Cardiac fibroblast (primary cell): Measurements from ENCODE around the gene DMAC1.

Source experiments
- DNase-seq, 2 donors: peaks; one replicate each; pipeline versions ENCODE4 v3.0.0 to v3.0.0-alpha.2; 2010; ENCODE audit warnings: low read depth in 2 of 2
- H3K4me3 ChIP-seq, 2 donors: replicated peaks in 1 of 2; 1 replicate in 1 of 2; 2 replicates in 1 of 2; pipeline ENCODE4 v1.5.1; 2011; ENCODE audit warnings: low read depth in 2 of 2, low read length in 2 of 2, mild to moderate bottlenecking in 2 of 2, moderate library complexity in 1 of 2
- CTCF ChIP-seq: IDR thresholded peaks from one replicate; pipeline ENCODE4 v1.5.1; 2011; ENCODE audit warnings: low read depth, mild to moderate bottlenecking, low read length, inconsistent platforms

Gene DMAC1

GRCh38 chr9:7785813-7786212, 13.8 kb downstream of the DMAC1 start:
- no peak overlapping the region for H3K4me3 ChIP-seq
- DNase-seq, result no peak
- TF ChIP-seq CTCF, result no peak

GRCh38 chr9:7784472-7784871, 15.1 kb downstream of the DMAC1 start:
- TF ChIP-seq CTCF, result no peak
- DNase-seq, result no peak
- no peak overlapping the region for H3K4me3 ChIP-seq

DNA sequence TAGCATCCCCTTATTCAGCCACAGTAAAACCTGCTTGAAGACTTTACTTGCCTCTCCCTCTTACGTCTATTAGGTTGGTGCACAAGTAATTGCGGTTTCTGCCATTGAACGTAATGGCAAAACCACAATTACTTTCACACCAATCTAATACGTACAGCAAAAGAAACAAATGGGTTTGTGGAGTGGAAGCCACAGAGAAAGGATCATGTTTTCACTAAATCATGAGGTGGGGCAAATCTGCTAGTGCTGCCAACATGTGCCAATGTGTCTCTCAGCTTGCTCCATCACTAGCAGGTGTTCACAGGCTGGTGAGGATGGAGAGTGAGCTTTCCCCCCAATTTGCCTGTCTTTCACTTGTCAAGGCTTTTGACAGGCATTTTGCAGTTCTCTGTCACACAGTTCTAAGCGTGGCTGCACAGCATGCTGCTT, 15.9 kb downstream of the DMAC1 start:
- H3K4me3 ChIP-seq, result no peak overlapping the region
- TF ChIP-seq CTCF, result no peak
- no peak for DNase-seq

DNA sequence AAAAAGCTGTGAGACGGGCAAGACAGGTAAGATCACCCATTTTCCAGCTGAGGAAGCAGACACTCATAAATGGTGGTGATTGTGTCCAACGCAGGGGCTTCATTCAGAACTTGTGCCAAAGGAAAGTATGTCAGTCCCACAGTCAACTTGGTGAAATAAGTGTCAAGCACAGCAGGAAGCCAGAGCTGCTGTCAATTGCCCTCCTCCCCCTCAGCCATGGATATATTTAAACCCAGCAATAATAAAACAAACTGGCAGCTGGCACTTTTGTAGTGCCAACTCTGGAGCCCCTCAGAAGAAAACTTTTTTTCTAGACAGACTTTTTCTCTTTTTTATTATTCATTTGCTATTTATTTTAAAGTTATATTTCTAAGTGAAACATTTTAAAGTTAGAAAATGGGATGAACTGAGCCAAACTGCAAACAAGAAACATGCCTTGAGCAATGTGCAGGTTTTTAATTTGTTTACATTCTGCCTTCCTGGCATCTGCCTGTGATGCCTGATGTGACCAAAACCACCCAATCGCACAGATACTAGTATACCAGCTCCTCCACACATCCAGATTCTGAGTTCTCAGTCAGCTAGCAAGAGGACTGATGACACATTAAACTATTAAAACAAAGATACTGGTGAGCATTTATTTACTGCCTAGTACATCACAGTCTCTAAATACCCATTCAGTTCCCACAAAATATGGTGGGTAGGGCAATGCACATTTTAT, 17.0 kb downstream of the DMAC1 start:
- no peak overlapping the region for H3K4me3 ChIP-seq
- DNase-seq, result no peak
- no peak for TF ChIP-seq CTCF

GRCh38 chr9:7780261-7780988, 19.2 kb downstream of the DMAC1 start:
- DNase-seq, result peak; percentile 9 to 40
- TF ChIP-seq CTCF, result no peak
- no peak overlapping the region for H3K4me3 ChIP-seq

- TF ChIP-seq CTCF, result no peak
- no peak for DNase-seq
- H3K4me3 ChIP-seq, result no peak overlapping the region
Measured at GRCh38 chr9:7778851-7779600, 20.6 kb downstream of the DMAC1 start.
